Coronary artery (tissue), 2 donors: Measurements from ENCODE around the gene MANSC4.

Experiments used
- DNase-seq: peaks from one replicate; pipeline ENCODE4 v3.0.0-alpha.2; 2017; ENCODE audit warnings: low spot score
- H3K27ac ChIP-seq, 2 donors: fragments of 200-600 bp; sonication (generic); one replicate each; pipeline ENCODE4 v1.5.1; 2016 to 2019
- H3K4me3 ChIP-seq: fragments of 200-600 bp; sonication (generic); 2 replicates; pipeline ENCODE4 v1.5.1; 2016; ENCODE audit warnings: mild to moderate bottlenecking, moderate library complexity
- CTCF ChIP-seq: fragments of 200-600 bp; sonication (generic); IDR thresholded peaks from one replicate; pipeline ENCODE4 v1.5.1; 2019; ENCODE audit warnings: antibody characterized with exemption

Gene MANSC4

GRCh38 chr12:27779920-27780611, at the start of gene MANSC4, which contains the start of gene KLHL42:
Gene MANSC4 (minus strand): TSS chr12:27780236. CDS start chr12:27771276, 8,960 bp downstream.
Gene KLHL42 (plus strand): TSS chr12:27780233. CDS start chr12:27780331, 98 bp downstream.
- Histone ChIP-seq H3K4me3 (peak within 1 kb of the TSS; percentile 81), H3K27ac (peak within 1 kb of the TSS; percentile 75 to 97)
- TF ChIP-seq CTCF, result no peak
- peak; percentile 87 for DNase-seq

- TF ChIP-seq CTCF, result no peak
- H3K4me3 ChIP-seq, result no peak overlapping the region
- DNase-seq, result no peak
- no peak overlapping the region for H3K27ac ChIP-seq
These were observed 48.2 kb upstream of the MANSC4 start for GRCh38 chr12:27828196-27828595.

GRCh38 chr12:27826076-27826475, 46.0 kb upstream of the MANSC4 start:
- DNase-seq, result no peak
- Histone ChIP-seq H3K4me3 (no peak overlapping the region), H3K27ac (no peak overlapping the region)
- TF ChIP-seq CTCF, result no peak

GRCh38 chr12:27824126-27824842, 44.2 kb upstream of the MANSC4 start:
- TF ChIP-seq CTCF, result no peak
- Histone ChIP-seq H3K27ac (no peak overlapping the region), H3K4me3 (no peak overlapping the region)
- no peak for DNase-seq

GRCh38 chr12:27823038-27823437, 43.0 kb upstream of the MANSC4 start:
- Histone ChIP-seq H3K4me3 (no peak overlapping the region), H3K27ac (no peak overlapping the region)
- TF ChIP-seq CTCF, result no peak
- DNase-seq, result no peak

GRCh38 chr12:27822076-27822712, 42.2 kb upstream of the MANSC4 start:
- TF ChIP-seq CTCF, result no peak
- DNase-seq, result no peak
- H3K4me3 ChIP-seq, result no peak overlapping the region
- no peak overlapping the region for H3K27ac ChIP-seq
